GM12891 (cell line): ENCODE results near the gene PSME4.

Experiments used
- PAX5 ChIP-seq: IDR thresholded peaks from 2 replicates; pipeline ENCODE4 v1.6.1; 2011; ENCODE audit warnings: low read length, moderate library complexity, mild to moderate bottlenecking; ENCODE audit not compliant: insufficient read depth, severe bottlenecking
- POLR2A ChIP-seq: IDR thresholded peaks from 2 replicates; pipeline ENCODE4 v1.6.1; 2011; ENCODE audit warnings: low read depth, low read length, control low read depth
- POLR2AphosphoS5 ChIP-seq: IDR thresholded peaks from 2 replicates; pipeline ENCODE4 v1.6.1; 2011; ENCODE audit warnings: low read depth, low read length, control low read depth
- POU2F2 ChIP-seq: IDR thresholded peaks from 2 replicates; pipeline ENCODE4 v1.6.1; 2011; ENCODE audit warnings: low read depth, mild to moderate bottlenecking, control low read depth, low read length, moderate library complexity
- SPI1 ChIP-seq: IDR thresholded peaks from 2 replicates; pipeline ENCODE4 v1.6.1; 2011; ENCODE audit warnings: low read depth, low read length, control low read depth
- TAF1 ChIP-seq: IDR thresholded peaks from 2 replicates; pipeline ENCODE4 v1.6.1; 2011; ENCODE audit warnings: low read depth, low read length, control low read depth

DNA sequence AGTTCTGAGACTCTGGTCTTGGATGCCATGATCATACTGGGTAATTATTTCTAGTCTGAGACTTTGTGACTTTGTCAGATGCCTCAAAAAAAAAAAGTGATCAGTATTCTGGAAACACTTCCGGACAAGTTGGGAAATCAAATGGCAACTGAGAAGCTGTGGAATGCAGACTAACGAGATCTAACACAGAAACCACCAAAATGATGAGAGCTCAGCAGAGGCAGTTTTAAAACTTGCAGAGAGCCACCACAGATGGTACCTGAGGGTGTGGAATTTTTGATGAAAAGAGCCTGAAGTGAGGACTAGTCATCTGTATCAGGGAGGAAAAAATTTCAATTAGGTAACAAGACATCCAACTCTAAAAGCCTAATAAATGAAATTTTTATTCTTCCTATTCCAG, 105.5 kb downstream of the PSME4 start:
- TF ChIP-seq TAF1, result no peak
- TF ChIP-seq POLR2A, result no peak
- TF ChIP-seq POU2F2, result no peak
- no peak for TF ChIP-seq POLR2AphosphoS5
- TF ChIP-seq SPI1, result no peak
- TF ChIP-seq PAX5, result no peak
